HG02981 (cell line): ENCODE measurements around the gene PABPN1.
A peak's percentile ranks its signal among the peaks of the same experiment; 100 is the strongest.
"Not testable (repeated sequence)": the region's sequence is repeated elsewhere in the genome, so short reads cannot be mapped to it uniquely, and the experiment has no call there.

Source experiments
- ATAC-seq: cut with Tn5 transposase; IDR thresholded peaks from one replicate; pipeline ENCODE4 v1.9.1; 2021; ENCODE audit warnings: mild to moderate bottlenecking, moderate library complexity; ENCODE audit not compliant: unreplicated experiment

Gene PABPN1, protein sequence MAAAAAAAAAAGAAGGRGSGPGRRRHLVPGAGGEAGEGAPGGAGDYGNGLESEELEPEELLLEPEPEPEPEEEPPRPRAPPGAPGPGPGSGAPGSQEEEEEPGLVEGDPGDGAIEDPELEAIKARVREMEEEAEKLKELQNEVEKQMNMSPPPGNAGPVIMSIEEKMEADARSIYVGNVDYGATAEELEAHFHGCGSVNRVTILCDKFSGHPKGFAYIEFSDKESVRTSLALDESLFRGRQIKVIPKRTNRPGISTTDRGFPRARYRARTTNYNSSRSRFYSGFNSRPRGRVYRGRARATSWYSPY

DNA sequence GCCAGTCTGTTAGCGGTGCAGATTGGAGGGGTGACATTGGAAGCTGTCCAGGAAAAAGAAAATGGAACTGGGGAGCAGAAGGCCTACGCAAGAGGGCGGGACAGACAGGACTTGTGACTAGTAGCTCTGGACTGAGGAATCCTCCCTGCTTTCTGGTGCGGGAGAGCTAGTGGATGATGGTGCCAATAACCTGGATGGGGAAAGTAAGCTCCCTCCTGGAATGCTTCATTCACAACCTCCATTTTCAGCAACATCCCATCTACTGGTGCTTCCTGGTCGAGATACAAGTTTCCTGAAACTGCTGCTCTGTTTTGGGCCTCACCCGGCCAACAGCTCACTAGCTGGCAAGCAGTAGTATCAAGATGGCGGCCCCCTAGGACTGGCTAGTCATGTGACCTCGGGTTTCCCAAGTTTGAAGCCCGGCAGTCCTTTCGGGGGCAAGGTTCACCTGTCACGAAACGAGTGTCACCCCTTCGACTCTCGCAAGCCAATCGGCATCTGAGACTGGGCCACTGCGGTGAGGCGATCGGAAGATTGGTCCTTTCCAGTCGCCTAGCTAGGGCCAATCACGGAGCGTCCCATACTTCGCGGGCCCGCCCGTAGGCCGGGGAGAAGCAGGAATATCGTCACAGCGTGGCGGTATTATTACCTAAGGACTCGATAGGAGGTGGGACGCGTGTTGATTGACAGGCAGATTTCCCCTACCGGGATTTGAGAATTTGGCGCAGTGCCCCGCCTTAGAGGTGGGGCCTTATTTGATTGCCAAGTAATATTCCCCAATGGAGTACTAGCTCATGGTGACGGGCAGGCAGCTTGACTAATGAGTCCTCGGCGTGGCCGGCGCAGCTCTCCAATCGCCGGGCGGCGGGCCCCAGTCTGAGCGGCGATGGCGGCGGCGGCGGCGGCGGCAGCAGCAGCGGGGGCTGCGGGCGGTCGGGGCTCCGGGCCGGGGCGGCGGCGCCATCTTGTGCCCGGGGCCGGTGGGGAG lies at the start of gene PABPN1:
TSS of gene PABPN1 (plus strand) at position 874 of the 988 bp plus-strand sequence. CDS start at position 887, 13 bp downstream.
- peak; percentile 91 for ATAC-seq

DNA sequence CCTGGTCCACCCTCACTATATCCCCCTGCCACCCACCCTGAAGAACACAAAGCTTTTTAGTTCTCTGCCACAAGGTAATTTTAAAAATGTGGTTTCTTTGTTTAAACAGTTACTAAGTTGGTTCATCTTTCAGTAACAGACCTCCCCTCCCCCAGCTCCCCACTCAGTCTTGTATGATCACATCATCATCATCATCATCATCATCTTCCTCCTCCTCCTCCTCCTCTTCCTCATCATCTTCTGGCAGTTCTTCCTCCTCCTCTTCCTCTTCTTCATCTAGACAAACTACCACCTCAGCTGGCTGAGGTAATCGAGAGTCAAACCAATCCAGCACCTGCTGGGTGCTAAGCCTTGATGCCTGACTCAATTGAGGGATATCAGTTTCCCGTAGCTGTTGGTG lies 45.8 kb upstream of the PABPN1 start:
- no peak for ATAC-seq

DNA sequence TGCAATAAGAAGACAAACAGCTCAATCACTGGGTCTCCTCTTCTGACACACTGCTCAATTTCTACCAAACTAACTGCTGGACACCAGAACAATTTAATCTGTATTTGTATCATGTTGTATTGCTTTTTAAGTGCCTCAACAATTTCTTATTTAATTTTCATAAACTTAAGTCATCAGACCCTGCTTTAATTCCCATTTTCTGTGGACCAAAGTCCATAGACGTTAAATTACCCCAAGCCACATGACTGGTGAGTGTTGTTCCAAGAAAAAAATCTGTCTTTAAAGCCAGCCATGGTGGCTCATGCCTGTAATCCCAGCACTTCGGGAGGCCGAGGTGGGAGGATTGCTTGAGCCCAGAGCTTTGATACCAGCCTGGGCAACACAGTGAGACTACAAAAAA lies 44.1 kb upstream of the PABPN1 start:
- no peak for ATAC-seq

DNA sequence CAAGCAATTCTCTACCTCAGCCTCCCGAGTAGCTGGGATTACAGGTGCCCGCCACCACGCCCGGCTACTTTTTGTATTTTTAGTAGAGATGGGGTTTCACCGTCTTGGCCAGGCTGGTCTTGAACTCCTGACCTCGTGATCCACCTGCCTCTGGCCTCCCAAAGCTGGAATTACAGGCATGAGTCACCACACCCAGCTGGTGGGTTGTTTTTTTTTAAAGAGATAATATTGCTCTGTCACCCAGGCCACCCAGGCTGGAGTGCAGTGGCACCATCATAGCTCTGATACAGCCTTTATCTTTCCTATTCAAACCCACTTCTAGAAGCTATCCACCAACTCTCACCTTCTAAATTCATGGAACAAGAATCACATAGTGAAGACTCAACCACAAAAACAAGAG lies 43.3 kb upstream of the PABPN1 start:
- not testable (repeated sequence) for ATAC-seq

DNA sequence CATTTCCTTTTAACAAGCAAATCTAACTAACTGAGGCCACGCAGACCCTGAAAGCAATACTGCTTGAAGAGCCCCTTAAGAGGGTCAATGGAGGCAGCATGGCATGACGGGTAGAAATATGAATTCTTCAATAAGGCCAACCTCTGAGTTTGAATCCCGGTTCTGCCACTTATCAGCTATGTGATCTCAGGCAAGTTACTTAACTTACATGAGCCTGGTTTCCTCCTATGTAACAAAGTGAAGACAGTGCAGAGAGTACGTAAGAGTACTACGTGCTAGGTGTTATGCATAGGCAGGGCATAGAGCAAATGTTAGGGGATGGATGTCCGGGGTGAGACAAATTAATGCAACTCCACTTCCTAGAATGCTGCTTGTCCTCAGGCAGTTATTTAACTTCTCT lies 40.0 kb upstream of the PABPN1 start:
- no peak for ATAC-seq

DNA sequence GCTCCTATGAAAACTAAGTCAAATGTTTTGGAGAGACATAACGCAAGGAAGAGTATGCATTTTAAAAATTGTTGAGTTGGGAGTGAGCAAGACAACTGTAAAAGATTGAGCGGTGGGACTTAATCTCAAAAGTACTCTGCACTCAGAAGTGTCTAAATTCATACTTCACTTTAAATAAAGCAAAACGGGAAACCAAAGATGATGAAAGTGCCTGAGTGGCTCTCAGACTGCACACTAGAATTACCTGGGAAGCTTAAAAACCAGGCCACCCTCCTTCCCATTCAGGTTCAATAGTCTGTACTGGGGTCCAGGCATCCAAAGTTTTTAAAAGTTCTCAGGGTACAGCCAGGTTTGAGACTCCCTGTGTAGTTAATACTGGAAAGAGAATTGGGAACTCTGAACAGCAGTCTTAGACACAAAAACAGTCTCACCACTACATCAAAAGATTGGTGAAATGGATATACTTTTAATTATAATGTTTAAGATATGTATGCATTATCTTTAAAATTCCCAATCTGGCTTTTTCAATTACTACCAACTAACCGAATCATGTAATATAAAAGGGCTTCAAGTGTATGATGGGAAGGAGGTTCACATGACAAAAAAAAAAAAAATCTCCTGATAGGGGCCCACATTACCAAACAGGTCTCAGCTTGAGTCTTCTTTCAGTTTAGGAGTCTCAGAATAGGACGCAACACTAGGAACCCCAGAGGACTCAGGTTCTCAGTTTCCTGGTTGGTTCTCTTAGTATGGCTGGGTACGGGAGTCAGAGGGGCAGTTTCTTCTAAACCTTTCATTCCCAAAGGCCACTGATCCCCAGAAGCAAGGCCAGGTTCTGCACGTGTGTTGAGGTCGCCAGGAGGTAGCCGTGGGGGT lies 36.4 kb upstream of the PABPN1 start:
- no peak for ATAC-seq

DNA sequence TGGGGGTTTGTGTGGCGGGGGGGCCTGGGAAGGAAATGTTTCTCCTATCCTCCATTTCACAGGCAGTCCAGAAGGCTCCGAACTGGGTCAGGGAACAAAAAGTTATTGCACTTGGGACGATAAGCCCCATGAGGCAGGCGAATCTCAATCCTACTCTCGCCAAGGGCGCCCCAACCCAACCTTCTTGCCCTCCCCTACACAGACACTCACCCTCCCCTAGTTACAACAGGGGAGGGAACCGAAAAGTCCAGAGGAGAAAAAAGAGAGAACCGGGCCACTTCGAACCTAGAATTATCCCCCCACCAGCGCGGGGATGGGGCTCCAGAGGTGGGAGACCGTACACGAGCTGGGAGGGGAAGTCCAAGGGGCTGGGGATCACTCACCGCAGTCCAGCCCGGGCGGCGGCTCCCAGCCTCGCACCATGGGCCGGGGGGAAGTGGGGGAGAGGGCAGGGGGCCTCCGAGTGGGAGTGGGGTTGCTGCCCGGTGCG lies 35.7 kb upstream of the PABPN1 start:
- ATAC-seq, result peak; percentile 21

GRCh38 chr14:23286020-23286901 lies 35.0 kb upstream of the PABPN1 start, which contains the start of gene HOMEZ:
HOMEZ (minus strand) TSS chr14:23286132; CDS start chr14:23285952, 180 bp downstream.
- peak; percentile 98 for ATAC-seq

GRCh38 chr14:23286902-23287479 lies 34.3 kb upstream of the PABPN1 start:
- no peak for ATAC-seq

DNA sequence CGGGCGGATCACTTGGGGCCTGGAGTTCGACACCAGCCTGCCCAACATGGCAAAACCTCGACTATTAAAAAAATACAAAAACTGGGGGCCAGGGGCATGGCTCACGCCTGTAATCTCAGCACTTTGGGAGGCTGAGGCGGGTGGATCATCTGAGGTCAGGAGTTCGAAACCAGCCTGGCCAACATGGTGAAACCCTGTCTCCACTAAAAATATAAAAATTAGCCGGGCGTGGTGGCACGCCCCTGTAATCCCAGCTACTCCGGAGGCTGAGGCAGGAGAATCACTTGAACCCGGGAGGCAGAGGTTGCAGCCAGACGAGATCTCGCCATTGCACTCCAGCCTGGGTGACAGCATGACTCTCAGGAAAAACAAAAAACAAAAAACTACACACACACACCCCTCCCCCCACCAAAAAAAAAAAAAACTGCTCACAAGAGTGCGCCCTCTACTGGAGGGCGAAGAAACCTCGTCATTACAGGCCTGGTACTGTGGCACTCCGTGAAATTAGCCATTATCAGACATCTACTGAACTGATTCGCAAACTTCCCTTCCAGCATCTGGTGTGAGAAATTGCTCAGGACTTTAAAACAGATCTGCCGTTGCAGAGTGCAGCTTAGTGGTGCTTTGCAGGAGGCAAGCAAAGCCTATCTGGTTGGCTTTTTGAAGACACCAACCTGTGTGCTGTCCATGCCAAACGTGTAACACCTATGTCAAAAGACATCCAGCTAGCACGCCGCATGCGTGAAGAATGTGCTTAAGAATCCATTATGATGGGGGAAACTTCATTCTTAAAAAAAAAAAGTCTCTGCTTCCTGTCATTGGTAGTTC lies 26.3 kb upstream of the PABPN1 start:
- no peak for ATAC-seq

- ATAC-seq, result no peak
These were observed 25.1 kb upstream of the PABPN1 start for GRCh38 chr14:23296012-23296777.

GRCh38 chr14:23297096-23297495 lies 24.2 kb upstream of the PABPN1 start:
- ATAC-seq, result no peak

GRCh38 chr14:23297611-23298277 lies 23.5 kb upstream of the PABPN1 start:
- ATAC-seq, result no peak

DNA sequence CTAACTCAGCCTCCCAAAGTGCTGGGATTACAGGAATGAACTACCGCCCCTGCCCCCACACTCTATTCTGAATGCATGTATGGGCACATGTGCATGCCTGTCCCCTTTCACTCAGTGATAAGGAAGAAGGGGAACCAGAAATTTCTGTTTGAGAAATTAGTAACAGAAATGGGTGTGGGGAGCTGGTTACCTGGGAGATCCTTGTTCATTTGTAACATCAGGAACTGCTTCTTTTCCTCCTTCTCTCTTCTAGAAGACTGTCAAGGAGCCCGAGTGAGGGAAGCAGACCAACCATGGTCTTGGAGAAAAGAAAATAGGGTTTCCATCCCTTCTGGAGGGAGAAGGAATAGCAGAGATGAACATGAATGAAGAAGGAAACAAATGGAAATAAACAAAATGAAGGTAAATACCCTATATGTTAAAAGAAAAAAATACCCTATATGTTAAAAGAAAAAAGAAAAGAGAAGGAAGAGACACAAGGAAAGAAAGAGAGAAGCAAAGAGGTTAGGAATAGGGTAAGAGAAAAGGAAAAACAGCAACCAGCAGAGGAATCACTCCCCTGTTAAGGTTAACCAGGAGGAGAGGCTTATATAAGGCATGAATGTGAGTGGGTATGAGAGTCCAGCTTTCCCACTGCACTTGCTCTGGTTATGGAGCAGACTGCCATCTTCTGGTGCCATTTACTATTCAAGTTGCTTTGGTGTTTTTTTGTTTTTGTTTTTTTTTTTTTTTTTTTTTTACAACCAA lies 21.9 kb upstream of the PABPN1 start:
- ATAC-seq, result no peak

DNA sequence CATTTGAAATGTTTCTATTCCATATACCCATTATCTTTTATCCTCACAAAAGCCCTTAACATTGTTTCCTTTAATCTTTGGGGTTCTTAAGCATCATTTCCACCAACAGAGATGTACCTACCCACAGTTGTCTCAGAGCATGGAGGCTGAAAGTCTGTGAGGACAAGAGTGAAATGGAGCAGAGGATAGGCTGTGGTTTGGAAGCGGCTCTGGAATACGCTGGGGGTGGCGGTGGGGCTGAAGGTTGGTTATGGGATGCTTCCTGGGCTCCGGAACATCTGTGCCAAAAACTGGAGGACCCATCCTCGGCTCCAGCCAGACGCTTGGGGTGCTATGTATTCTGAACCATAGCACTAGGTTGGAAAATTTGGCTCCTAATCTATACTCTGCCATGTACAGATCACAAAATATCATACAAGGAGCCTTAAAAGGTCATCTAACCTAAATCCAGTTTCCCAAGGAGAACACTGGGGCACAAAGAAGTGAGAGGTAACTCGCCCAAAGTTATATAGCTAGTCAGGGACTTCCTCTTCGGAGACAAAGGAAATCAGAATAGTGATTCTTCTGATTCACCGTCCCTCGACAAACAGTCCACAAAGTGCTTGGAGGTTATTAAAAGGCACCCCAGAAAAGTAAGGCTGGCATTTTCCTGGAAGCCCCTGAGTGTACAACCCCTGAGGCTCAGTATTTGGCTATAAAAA lies 21.1 kb upstream of the PABPN1 start:
- no peak for ATAC-seq

- no peak for ATAC-seq
These were observed 20.5 kb upstream of the PABPN1 start for GRCh38 chr14:23300687-23301223.
